SKM-1 treated with dmso at 0.1 percent for 144 hours (cell line): Measurements from ENCODE around the gene CILP2.

Source experiments
- DNase-seq: peaks from one replicate; lab custom pipeline; 2025; ENCODE audit not compliant: unreplicated experiment; lab: John Stamatoyannopoulos, UW

CILP2 gene

DNA sequence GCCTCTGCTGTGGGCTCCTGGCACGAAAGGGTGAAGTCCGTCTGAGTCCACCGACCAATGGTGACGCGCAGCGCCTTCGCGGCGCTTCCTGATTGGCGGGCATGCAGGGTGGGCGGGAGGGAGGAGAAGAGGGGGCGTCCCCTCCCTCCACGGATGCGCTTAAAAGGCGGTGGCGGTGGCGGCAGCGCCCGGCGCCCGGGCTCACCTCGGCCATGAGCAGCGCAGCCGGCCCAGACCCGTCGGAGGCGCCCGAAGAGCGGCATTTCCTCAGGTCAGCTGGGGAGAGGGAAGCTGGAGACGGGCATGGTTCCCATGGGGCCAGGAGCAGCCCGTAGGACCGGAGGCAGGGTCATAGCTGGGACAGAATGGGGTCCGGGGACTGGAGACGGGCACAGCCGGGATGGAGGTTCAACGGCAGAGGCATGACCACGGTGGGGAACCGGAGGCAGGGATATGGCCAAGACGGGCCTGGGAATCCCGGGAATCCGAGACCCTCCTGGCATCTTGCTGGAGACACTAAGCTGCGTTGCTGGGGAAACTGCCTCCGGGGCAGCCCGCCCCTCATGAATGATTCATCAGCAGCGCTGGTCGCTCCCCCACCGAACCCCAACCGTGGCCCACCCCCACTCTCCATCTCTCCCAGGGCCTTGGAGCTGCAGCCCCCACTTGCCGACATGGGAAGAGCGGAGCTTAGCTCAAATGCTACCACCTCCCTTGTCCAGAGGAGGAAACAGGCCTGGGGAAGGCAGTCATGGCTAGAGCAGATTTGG lies 9.2 kb upstream of the CILP2 start, which contains the start of gene YJEFN3:
TSS of gene YJEFN3 (plus strand) at position 191 of the 770 bp plus-strand sequence. CDS start at position 213, 22 bp downstream.
- no peak for DNase-seq

DNA sequence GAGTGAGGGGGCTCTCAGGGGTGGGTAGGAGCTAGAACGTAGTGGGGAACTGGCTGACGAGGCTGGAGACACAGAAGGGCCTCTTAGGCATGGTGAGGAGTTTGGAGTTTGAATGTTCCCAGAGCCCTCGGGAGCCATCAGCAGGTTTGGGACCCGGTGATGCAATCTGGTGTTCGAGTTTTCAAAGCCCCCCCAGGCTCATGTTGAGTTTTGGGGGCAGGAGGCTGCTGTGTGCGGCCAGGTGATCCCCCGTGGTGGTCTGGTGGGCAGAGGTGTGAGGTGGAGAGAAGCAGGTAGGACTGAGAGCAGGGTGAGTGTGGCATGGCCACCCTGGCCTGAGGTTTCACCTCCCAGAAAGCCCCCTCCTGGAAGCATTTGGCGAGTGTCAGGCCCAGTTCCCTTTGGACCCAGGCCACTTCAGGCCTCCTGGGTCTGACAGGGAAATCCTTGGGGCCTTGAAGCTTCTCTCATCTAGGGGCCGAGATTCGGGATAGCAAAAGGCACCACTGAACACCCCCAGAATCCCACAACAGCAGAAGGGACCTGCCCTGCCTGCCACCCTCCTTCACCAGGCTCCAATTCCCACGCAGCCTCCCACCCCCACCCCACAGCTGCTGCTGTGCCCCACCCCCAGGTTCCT lies 8.2 kb upstream of the CILP2 start:
- DNase-seq = no peak

DNA sequence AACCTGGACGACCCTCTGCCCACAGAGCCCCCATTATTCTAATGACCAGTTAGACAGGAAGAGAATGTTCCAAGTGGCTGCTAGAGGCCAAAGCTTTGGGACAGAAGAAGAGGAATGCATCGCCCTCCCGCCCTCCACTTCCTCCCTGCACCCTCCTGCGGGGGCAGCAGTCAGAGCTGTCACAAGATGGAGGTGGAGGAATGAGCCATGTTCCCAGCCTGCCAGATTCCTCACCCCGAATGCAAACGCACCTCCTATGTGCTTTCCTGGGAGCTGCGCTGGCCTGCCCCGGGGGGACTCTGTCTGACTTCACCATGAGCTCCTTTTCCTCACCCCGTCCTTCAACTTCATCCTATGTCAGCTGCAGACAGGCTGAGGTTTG lies 7.7 kb upstream of the CILP2 start:
- DNase-seq = no peak

DNA sequence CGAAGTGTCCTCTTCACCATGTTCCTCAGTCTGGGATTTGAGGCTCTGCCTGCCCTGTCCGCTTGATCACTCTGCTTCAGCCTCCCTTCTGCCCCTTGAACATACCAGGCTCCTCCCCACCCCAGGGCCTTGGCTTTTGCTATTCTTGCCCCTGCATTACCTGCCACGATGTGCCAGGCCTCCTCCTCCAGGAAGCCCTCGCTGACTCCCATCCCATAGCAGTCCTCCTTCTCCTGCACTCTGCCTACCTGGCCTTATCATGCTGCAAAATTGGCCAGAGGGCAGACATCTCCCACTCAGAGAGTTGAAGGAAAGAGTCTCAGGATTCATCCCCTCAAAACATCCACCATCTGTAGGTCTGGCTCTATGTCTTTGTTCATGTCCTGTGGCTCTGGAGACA lies 7.2 kb upstream of the CILP2 start:
- no peak for DNase-seq

DNA sequence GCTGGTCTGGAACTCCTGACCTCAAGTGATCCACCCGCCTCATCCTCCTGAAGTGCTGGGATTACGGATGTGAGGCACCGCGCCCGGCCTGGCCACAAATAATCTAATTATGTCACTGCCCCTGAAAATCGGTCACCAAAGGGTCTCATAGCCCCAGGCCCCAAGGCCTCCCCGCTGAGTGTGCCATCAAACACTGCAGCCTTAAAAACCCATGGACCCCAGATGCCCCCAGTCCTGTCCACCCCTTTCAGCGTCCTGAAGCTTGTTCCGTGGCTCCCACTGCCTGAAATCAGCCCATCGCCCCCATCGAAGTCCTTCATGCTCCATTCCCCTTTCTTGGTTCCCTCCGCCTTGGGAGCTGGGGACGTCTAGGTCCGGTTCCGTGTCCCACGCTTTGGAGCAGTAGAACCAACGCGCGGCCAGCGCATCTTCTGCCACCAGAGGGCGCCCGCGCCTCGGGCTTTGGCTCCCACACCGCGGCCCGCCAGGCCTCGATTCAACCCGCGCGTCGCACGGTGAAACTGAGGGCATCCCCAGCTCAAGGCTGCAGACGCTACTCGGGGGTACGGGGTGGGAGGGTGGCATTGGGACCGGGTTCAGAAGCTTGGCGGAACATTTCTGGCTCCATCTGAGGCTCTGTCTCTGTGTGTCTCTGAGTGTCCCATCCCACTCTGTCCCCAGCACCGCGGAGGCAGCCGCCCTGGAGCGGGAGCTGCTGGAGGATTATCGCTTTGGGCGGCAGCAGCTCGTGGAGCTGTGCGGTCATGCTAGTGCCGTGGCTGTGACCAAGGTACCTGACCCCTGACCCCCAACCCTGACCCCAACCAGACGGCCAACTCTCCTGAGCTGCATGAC lies 5.9 kb upstream of the CILP2 start:
- peak; percentile 42 for DNase-seq

DNA sequence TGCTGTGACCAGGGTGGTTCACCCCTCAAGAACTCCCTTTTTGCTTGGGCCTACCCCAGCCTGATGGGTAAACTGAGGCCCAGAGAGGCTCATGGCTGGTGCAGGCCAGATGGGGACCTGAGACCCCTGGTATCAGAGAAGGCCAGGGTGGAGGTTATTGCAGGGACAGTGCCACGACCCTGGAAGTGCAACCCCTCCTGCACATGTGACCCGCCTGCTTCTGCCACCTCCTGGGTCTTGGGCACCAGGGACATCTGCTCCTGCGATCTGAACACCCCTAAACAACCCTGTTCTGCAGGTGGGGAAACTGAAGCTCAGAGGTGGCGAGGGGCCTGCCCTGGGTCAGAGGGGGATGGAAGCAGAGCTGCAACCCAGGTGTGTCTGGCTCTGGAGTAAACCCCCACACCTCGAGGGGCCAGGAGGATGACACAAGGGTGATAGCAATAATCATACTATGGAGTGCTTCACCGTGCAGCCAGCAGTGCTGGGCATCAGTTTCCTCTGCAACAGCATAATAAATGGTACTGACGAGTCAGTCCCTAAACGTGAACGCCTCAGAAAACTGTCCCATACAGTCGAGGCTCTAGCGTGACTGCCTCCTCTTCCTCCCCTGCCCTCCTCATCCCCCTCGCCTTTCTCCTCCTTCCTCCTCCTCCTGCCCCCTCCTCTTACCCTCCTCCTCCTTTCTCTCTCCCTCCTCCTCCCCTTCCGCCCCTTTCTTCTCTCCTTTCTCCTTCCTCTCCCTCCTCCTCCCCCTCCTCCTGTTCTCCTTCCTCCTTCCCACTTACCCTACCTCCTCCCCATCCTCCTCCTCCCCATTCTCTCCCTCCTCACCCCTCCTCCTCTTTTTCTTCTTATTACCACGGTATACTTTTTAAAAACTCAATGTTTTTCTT lies 5.0 kb upstream of the CILP2 start:
- no peak for DNase-seq

DNA sequence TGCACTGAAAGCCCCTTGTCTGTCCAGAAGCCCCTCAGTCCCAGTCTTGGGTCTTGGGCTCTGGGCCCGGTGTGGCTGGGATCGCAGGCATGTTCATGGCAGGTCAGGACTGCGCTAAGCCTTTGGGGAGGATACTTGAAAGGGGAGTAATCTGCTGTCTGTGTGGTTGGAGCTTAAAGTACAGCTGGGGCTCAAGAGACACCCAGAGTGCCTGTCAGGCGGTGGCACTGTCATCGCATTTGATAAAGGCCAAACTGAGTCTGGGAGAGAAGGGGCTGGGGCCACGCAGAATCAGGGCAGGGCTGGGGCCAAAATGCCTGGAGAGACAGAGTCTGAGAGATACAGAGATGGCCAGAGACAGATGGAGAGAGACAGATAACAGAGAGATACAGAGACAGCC lies 4.2 kb upstream of the CILP2 start:
- DNase-seq = no peak

DNA sequence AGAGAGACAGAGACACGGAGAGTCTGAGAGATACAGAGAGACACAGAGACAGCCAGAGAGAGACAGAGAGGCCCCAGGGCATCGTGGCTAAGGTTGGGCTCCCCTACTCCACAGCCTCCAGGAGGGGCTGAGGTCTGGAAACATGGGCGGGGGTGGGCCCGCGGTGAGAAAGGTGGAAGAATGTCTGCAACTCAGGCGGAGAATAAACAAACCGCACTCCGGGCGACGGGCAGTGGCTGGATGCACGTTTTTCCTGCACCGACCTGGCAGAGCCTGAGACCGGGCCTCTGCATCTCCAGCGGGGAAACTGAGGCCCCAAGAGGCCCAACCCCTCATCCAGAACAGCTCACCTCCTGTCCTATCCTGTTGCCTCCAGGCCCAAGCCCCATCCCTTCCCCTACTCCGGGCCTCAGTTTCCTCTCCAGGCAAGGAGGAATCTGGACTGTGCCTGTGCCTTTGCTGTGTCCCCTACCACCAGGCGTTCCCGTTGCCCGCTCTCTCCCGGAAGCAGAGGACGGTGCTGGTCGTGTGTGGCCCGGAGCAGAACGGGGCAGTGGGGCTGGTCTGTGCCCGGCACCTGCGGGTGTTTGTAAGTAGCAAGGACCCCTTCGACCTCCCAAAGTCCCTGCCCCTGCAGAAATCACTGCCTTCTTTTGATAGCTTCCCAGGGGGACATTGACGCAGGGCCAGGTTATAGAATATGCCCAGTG lies 3.4 kb upstream of the CILP2 start:
- no peak for DNase-seq

DNA sequence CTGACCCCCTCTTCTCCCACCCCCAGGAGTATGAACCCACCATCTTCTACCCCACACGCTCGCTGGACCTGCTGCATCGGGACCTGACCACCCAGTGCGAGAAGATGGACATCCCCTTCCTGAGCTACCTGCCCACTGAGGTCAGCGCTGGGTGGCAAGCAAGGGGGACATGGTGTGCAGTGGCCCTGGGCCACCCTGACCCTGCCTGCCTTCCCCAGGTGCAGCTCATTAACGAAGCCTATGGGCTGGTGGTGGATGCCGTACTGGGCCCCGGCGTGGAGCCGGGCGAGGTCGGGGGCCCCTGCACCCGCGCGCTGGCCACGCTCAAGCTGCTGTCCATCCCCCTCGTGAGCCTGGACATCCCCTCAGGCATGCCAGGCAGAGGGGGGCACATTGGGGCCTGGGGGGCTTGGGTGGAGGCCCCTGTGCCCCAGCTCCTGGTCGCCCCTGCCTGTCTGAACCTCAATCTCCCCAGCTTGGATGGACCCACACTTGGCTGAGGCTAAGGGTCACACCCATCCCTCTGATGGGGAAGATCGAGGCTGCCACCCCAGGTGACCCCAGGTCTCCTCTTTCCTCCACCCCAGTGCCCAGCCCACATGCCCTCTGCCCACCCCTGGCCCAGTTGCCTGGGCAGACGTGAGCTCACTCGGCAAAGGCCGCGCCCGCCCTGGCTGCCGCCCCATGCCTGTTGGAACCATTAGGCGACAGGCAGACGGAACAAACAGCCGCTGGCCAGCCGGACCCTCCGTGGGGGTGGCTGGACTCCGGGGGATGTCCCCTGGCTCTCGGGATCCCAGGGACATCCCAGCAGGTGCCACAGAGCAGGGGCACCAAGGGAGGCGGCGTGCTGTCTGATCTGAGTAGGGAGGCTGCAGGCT lies 2.5 kb upstream of the CILP2 start:
- no peak for DNase-seq

DNA sequence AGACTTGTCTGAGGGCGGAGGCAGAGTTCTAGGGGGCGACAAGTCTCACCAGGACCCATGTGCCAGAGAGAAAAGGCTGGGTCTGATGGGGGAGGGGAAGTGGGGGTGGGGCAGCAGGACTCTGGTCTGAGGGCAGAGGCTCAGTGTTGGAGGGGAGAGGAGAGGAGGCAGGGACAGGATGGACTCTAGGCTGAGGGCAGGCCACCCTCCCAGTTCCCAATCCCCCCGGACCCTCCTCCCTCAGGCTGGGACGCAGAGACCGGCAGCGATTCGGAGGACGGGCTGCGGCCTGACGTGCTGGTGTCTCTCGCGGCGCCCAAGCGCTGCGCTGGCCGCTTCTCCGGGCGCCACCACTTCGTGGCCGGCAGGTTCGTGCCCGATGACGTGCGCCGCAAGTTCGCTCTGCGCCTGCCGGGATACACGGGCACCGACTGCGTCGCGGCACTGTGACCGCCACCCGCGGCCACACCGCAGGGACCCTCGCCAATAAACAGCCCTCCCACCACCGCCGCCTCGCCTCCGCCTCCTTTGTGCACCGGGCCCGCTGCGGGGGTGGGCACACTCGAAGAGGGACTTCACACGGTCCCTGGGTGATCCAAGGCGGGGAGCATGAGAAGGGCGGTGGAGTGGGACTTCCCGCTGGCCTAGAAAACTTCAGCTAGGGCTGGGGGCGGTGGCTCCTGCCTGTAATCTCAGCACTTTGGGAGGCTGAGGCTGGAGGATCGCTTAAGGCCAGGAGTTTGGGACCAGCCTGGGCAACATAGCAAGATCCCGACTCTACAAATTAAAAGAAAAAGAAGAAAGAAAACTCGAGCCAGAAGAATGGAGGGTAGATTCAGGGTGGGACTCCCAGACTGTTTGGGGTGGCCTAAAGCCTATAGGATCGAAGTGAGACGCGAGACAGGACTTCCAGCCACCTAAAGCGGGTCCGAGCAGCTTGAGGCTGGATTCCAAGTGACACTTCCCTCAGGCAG lies 703 bp upstream of the CILP2 start:
- no peak for DNase-seq

DNA sequence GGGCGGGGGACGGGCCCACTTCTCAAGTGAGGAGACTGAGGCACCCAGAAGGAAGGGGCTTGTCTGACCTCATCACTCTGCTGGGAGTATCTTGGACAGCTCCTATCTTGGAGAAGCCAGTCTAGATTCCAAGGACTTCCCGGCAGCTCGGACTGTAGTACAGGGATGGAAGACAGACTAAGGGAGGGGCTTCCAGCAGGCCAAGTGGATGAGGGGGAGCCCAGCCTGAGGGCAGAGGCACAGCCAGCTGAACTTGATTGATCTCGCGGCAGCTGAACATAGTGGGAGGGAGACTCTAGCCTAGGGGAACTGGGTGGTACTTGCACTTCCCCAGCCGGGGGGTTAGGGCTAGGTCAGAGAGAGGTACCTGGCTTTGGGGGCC lies 711 bp downstream of the CILP2 start:
- no peak for DNase-seq

DNA sequence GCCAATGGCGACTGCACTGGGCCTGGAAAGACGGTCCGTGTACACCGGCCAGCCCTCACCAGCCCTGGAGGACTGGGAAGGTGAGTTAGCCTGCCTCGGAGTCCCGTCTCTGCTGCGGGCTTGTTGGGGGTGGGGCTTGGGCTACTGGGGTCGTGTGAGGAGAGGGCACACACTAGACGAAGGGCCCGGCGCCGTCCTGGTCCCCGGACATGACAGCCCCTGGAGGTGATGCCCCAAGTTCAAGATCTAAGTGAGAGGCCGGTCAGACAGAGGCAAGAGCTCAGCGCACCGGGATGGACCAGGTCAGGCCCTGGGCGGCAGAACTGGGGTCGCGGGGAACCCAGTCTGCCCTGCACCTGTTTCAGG lies 1.6 kb downstream of the CILP2 start:
- DNase-seq = no peak

DNA sequence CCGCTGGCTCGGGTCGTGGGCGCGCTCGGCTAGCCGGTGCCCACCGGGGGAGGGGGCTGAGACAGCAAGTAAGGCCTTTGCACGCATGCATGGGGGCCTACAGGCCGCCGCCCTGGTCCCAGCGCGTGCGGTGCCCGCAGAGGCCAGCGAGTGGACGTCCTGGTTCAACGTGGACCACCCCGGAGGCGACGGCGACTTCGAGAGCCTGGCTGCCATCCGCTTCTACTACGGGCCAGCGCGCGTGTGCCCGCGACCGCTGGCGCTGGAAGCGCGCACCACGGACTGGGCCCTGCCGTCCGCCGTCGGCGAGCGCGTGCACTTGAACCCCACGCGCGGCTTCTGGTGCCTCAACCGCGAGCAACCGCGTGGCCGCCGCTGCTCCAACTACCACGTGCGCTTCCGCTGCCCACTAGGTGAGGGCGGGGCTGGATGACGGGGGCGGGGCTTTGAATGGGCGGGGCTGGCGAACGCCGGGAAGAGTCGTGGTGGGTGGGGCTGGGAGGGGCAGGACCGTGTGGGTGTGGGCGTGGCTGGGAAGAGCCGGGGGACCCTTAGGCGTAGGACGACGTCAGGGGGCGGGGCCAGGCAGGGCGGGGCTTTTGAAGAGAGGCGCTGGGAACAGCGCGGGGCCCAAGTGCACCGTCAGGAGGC lies 2.1 kb downstream of the CILP2 start:
- DNase-seq = no peak

DNA sequence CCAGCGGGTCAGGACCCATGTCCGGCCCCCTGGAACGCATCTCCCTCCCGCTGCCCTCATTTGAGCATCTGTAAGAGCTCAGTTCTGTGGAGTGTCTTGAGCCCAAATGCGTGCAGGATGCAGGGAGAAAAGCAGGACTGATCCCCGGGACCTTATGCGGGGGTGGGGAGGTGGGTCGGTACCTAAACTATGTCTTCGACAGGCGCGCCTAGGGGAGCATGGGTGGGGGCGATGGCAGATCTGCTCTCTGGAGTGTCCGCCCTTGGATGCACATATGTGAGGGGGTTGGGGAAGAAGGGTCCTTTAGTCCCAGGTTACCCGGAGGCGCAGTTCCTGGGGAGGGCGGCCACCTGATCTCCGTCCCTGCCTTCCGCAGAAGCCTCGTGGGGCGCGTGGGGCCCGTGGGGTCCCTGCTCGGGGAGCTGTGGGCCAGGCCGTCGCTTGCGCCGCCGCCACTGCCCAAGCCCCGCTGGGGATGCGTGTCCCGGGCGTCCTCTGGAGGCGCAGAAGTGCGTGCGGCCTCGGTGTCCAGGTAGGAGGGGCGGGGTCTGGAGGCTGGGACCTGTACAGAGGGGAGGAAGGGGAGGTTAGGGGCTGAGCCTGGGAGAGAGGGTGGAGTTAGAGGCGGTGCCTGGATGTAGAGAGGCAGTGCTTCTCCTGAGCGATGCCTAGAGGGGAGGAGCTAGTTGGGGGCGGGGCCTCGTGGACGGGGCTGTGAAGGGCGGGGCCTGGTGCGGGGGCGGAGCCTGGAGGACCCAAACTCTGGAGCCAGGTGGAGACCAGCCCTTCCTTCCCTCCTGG lies 2.9 kb downstream of the CILP2 start:
- DNase-seq = peak; percentile 36

DNA sequence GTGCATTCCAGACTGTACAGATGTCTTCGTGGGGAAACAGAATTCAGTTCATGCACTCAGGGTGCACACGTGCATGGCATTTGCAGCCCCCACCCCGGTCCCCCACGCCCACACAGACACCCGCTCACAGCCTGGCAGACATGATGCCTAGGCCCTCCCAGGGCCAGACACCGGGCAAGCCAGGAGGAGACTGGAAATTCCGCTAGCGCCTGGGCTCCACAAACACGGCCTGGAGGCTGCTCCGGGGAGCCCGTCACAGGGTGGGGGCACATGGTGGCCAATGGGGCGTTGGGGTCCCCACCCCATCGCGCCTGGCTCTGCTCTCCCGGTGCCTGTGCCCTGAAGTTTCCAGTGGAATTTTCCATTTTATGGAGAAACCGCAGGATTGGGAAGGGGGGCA lies 3.6 kb downstream of the CILP2 start:
- no peak for DNase-seq

DNA sequence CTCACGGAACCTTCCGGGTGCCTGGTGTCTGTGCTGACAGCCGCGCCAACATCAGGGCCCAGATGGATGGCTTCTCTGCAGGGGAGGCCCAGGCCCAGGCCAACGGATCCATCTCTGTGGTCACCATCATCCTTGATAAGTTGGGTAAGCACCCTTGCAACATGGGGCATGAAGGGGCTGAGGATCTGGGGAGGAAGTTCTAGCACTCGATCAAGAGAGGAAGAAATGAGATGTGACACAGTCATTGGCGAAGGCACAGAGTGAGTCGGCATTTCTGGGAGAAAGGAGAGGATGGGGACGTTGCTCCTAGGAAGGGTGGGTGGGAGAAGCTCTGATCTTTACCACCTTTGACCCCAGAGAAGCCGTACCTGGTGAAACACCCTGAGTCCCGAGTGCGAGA lies 4.4 kb downstream of the CILP2 start:
- DNase-seq = peak; percentile 73

DNA sequence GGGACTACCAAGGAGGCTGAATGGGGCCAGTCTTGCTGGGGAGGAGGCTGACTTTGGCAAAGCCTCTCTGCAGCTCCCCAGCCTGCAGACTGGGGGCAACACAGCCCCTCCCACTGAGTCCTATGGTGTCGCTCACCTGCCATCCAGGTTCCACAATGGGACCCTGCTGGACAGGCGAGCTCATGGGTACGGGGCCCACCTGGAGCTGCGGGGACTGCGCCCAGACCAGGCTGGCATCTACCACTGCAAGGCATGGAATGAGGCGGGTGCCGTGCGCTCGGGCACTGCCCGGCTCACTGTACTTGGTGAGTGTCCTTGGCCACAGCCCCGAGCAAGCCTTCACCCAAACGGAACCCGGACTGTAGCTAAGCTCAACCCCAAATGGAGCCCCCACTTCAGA lies 5.0 kb downstream of the CILP2 start:
- no peak for DNase-seq
